Measurements from ENCODE around the gene ALDH3B2.
A peak's percentile ranks its signal among the peaks of the same experiment; 100 is the strongest.
"Not testable (repeated sequence)": the region's sequence is repeated elsewhere in the genome, so short reads cannot be mapped to it uniquely, and the experiment has no call there.

ALDH3B2 gene

DNA sequence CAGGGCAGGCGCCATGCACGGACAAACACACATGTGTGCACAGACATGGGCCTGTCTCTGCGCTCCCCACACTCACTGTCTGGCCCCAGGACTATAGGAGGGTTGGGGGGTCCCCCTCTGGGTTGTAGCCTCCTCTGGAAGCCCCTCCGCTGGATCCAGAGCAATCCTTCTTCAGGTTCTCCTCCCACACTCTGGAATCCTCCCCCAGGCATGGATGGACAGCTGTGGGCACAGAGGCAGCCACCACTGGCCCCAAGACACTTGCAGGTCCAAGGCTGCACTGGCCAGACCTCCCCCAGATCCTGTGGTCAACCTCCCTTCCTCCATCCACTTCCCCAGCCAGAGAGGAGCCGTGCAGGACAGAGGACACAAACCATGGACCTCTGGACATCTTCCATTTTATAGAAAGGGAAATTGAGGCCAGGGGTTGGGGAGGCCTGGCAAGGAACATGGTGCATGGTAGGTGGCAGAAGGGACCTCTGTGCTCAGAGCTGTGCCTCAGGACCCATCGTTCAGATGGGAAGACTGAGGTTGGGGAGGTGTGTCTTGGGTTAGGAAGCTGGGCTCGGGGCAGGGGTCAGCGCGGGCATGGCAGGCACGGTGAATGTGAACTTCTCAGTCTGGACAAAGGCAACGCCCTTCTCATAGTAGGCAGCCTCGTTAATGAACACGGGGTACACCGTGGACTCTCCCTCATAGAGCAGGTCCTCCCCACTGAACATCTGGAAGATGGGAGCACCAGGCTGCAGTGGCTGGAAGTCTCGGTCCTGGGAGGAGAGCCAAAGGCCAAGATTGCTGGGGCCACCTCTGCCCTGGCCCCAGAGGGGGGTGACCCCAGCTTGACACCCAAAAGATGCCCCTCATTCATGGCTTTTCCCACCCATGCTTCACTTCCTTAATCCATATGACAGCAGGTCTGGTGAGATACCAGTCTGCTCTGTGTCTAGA is 32.0 kb downstream of the ALDH3B2 start:
- DNase-seq (ENCODE audit: low spot score) = no peak

GRCh38 chr11:67641338-67642172 is 32.9 kb downstream of the ALDH3B2 start:
- DNase-seq (ENCODE audit: low spot score) = no peak

GRCh38 chr11:67640758-67641337 is 33.6 kb downstream of the ALDH3B2 start:
- no peak for DNase-seq (ENCODE audit: low spot score)

- peak; percentile 79 for DNase-seq (ENCODE audit: low spot score)
Observed at GRCh38 chr11:67640021-67640757, 34.2 kb downstream of the ALDH3B2 start.

DNA sequence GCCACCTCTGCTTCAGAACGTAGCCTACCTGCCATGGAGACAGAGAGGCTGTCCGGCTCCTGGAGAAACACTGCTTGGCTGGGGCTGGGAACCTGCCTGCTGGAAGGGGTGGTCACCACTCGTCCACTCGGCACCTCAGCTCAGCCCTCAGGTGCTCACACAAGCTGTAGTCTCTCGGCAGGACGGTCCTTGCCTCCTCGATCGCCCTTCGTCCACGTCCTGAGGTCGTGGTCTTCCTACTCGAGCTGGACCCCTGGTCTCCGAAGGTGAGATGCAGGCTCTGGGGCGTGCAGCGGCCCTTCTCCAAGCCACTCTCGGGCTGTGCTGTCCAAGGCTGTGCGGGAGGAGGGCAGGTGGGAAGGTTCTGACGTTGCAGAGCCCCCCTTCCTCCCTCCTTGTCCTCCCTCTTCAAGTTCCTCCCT is 35.0 kb downstream of the ALDH3B2 start, which contains the start of gene TBX10:
TBX10 (minus strand) TSS at position 326 of the 422 bp plus-strand sequence; CDS start at position 35, 291 bp downstream.
- no peak for DNase-seq (ENCODE audit: low spot score)

GRCh38 chr11:67638535-67639437 is 35.6 kb downstream of the ALDH3B2 start:
- no peak for DNase-seq (ENCODE audit: low spot score)

GRCh38 chr11:67637441-67637840 is 37.0 kb downstream of the ALDH3B2 start:
- DNase-seq (ENCODE audit: low spot score) = not testable (repeated sequence)

GRCh38 chr11:67636962-67637361 is 37.5 kb downstream of the ALDH3B2 start:
- no peak for DNase-seq (ENCODE audit: low spot score)

DNA sequence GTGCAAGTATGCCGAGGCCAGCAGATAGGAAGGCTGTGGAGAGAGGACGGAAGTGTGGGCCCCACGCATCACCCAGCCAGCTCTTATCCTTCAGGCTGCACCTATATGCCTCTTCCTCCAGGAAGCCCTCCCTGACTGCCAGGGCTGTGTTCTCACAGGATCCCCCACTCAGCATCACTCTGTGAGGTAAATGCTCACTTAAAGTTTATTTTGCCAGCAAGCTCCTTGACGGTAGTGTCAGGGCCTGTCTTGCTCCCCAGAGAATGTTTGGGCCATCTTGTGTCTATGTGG is 39.2 kb downstream of the ALDH3B2 start:
- no peak for DNase-seq (ENCODE audit: low spot score)

GRCh38 chr11:67634366-67635230 is 39.8 kb downstream of the ALDH3B2 start:
- DNase-seq (ENCODE audit: low spot score) = no peak

DNA sequence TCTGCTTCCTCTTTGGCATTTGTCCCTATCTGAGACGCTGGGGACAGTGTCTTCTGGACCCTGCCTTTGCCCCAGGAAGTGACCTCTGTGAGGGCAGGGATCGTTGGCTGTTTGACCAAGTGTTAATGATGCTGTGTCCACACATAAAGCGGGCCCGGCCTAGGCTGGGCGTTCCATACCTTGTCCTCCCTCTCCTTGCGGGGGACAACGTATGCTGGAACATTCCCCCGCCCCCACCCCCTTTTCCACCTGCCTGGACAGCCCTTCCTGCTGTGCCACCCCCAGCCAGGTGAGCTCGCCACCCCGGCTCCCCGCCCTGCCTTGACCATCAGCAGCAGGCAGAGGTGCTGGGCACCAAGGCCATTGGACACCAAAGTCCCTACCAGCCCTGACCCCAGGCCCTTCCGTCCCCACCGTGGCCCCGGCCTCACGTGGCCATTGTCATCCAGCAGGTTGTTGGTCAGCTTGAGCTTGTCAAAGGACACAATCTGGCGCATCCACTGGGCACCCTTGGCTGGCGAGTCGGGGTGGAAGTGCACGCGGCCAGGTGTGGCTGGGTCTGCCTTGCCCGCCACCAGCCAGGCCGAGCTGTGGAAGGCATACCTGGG is 40.6 kb downstream of the ALDH3B2 start:
- DNase-seq (ENCODE audit: low spot score) = no peak

- DNase-seq (ENCODE audit: low spot score) = no peak
Observed at GRCh38 chr11:67632982-67633755, 41.3 kb downstream of the ALDH3B2 start.

DNA sequence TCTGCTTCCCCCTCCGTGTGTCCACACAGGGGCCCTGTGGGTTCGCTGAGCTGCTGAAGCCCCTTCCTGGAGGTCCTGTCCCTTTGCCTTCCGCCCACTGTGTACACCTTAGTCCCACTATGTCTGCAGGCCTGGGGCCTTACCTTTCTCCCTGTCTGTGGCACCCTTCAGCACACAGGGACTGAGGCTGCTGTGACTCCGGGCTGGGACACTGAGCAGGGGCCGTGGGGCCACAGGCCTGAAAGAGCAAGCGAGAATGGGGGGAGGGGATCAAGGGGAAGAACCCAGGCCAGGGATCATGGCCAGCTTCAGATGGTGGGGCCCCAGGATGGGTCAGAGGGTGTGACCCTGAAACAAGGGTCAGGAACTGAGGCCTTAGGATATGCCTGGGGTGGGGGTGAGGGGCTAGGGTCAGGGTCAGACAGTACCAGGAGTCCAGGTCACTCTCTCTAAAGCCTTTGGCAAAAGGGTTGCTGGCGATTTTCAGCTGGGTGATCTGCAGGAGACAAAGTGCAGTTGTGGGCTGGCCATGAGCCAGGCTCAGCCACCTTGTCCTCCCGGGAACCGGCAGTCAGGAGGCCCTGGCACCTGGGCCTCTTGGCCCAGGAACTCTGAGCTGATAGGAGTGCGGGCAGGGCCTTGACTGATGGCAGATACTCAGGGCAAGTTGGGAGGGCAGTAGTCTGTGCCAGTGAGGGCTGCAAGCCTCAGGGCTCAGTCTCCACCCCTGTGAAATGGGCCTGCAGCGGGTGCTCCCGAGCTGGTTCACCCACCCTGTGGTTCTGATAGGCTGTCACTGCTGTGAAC is 42.0 kb downstream of the ALDH3B2 start:
- no peak for DNase-seq (ENCODE audit: low spot score)

- DNase-seq (ENCODE audit: low spot score) = no peak
Observed at GRCh38 chr11:67631853-67632174, 42.6 kb downstream of the ALDH3B2 start.

DNA sequence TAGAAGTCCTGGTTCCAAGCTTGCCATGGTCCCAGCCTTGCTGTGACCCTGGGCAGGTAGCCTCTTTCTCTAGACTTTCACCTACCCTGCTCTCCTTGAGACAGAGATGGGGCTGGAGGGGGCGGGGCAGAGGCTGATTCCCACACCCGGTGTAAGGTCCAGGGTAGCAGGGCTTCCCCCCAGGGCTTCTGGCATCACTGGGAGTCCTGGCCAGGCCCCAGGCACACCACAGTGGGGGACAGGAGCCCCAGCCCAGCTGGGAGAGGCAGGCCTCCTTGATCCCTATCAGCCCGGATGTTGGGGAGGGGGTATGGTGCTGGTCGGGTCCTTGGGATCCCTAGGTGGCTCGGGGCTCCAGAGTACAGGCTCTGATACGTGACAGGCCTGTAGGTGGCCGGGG is 43.0 kb downstream of the ALDH3B2 start:
- no peak for DNase-seq (ENCODE audit: low spot score)

DNA sequence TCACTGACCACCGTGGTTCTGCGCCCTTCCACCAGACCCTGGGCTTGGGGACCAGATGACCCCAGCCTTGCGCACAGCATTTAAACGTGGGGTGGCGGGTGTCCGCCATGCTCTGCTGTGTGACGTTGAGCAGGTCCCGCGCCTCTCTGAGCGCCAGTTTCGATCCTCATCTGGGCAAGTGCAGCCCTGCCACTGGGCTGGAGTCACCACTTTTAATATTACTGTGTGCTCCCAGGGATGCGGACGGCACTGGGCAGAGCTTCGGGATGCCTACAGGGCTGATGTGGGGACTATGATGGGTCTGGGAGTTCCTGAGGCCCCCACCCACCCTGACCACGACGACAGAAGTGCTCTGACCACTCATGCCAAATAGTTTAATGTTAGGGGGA is 43.5 kb downstream of the ALDH3B2 start:
- DNase-seq (ENCODE audit: low spot score) = no peak

- peak; percentile 96 for DNase-seq (ENCODE audit: low spot score)
Observed at GRCh38 chr11:67630228-67630942, 44.0 kb downstream of the ALDH3B2 start.
